ENCODE measurements around the gene KPNA6.

Gene KPNA6

DNA sequence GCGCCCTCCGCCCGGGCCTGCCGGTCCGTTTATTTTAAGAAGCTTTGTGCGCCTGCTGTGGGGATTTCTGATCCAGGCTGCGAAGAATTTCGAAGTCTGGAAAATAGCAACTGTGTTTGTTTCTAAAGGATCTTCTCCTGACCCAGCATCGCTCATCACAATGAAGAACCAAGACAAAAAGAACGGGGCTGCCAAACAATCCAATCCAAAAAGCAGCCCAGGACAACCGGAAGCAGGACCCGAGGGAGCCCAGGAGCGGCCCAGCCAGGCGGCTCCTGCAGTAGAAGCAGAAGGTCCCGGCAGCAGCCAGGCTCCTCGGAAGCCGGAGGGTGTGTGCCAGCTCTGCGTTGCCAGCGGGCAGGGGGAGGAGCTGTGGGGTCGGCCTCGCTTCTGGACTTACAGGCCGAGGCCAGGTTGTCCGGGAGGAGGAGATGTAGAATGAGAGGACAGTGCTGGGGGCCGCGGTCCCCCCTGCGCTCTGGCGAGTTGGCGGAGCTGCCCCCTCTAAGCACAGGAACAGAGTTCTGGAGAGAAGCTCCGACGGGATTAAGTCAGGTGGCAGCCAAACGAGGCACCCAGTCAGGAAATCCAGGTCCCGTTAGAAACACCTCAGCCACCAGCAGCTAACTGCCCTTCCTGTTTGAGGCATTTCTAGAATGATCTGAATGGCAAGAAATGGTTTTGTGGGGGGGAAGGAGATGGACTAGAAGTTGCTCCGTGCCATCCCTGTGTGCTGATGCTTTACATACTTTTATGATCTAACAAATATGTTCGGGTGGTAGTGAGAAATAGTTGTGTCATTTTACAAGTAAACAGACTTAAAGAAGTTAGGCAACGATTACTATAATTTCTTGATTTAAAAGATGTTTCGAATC is 72.6 kb downstream of the KPNA6 start:
- H3K4me1 ChIP-seq (ENCODE audit: low read length) = peaks cover 18% of the 10 kb centered on the region
- H3K27ac ChIP-seq (ENCODE audit: low read length) = peak overlapping the region; percentile 76
- H3K9ac ChIP-seq (ENCODE audit: low read length) = peak overlapping the region; percentile 96
- H3K4me3 ChIP-seq (ENCODE audit: low read length) = peak overlapping the region; percentile 94
- H4K20me1 ChIP-seq (ENCODE audit: insufficient read depth, low read length) = no peaks in the 10 kb centered on the region; the same call in 1 of the 2 replicates
- H3K36me3 ChIP-seq (replicated peaks; ENCODE audit: low read depth, low read length) = peaks cover 30% of the 10 kb centered on the region
- peaks cover 52% of the 10 kb centered on the region for H3K79me2 ChIP-seq (ENCODE audit: low read length)
- peak overlapping the region; percentile 94 for H3K4me2 ChIP-seq (ENCODE audit: low read length)
- H3K9me3 ChIP-seq (ENCODE audit: insufficient read depth, low read length) = no peaks in the 10 kb centered on the region
- no peaks in the 10 kb centered on the region for H3K27me3 ChIP-seq (ENCODE audit: low read depth, low read length)
- TF ChIP-seq, protein P1, sequence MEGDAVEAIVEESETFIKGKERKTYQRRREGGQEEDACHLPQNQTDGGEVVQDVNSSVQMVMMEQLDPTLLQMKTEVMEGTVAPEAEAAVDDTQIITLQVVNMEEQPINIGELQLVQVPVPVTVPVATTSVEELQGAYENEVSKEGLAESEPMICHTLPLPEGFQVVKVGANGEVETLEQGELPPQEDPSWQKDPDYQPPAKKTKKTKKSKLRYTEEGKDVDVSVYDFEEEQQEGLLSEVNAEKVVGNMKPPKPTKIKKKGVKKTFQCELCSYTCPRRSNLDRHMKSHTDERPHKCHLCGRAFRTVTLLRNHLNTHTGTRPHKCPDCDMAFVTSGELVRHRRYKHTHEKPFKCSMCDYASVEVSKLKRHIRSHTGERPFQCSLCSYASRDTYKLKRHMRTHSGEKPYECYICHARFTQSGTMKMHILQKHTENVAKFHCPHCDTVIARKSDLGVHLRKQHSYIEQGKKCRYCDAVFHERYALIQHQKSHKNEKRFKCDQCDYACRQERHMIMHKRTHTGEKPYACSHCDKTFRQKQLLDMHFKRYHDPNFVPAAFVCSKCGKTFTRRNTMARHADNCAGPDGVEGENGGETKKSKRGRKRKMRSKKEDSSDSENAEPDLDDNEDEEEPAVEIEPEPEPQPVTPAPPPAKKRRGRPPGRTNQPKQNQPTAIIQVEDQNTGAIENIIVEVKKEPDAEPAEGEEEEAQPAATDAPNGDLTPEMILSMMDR (IDR thresholded peaks at IDR 0.05; ENCODE audit: low read depth, low read length) = no peak
- TF ChIP-seq EZH2phosphoT487 (IDR thresholded peaks at IDR 0.05; ENCODE audit: low read depth) = no peak
- no peak overlapping the region for H2AFZ ChIP-seq (ENCODE audit: low read depth, low read length)

GRCh38 chr1:32181065-32181464 is 73.2 kb downstream of the KPNA6 start:
- H3K27ac ChIP-seq (ENCODE audit: low read length) = peak overlapping the region; percentile 76; the same call in 1 of the 2 replicates
- H3K4me2 ChIP-seq (ENCODE audit: low read length) = peak overlapping the region; percentile 94
- TF ChIP-seq EZH2phosphoT487 (IDR thresholded peaks at IDR 0.05; ENCODE audit: low read depth) = no peak
- TF ChIP-seq, protein P1 (IDR thresholded peaks at IDR 0.05; ENCODE audit: low read depth, low read length) = no peak
- peaks cover 31% of the 10 kb centered on the region for H3K36me3 ChIP-seq (replicated peaks; ENCODE audit: low read depth, low read length)
- peaks cover 18% of the 10 kb centered on the region for H3K4me1 ChIP-seq (ENCODE audit: low read length)
- H3K9me3 ChIP-seq (ENCODE audit: insufficient read depth, low read length) = no peaks in the 10 kb centered on the region
- peaks cover 57% of the 10 kb centered on the region for H3K79me2 ChIP-seq (ENCODE audit: low read length)
- peaks cover 1% of the 10 kb centered on the region; the same call in 1 of the 2 replicates for H4K20me1 ChIP-seq (ENCODE audit: insufficient read depth, low read length)
- H2AFZ ChIP-seq (ENCODE audit: low read depth, low read length) = no peak overlapping the region
- H3K27me3 ChIP-seq (ENCODE audit: low read depth, low read length) = no peaks in the 10 kb centered on the region
- H3K4me3 ChIP-seq (ENCODE audit: low read length) = peak overlapping the region; percentile 94
- H3K9ac ChIP-seq (ENCODE audit: low read length) = peak overlapping the region; percentile 96

GRCh38 chr1:32181563-32181962 is 73.7 kb downstream of the KPNA6 start:
- Histone ChIP-seq H2AFZ (ENCODE audit: low read depth, low read length) (no peak overlapping the region), H3K79me2 (ENCODE audit: low read length) (peaks cover 62% of the 10 kb centered on the region), H3K9me3 (ENCODE audit: insufficient read depth, low read length) (no peaks in the 10 kb centered on the region), H3K4me3 (ENCODE audit: low read length) (no peak overlapping the region), H3K27me3 (ENCODE audit: low read depth, low read length) (no peaks in the 10 kb centered on the region), H3K36me3 (replicated peaks; ENCODE audit: low read depth, low read length) (peaks cover 36% of the 10 kb centered on the region), H3K4me1 (ENCODE audit: low read length) (peaks cover 18% of the 10 kb centered on the region), H3K27ac (ENCODE audit: low read length) (no peak overlapping the region), H3K9ac (ENCODE audit: low read length) (no peak overlapping the region), H3K4me2 (ENCODE audit: low read length) (no peak overlapping the region), H4K20me1 (ENCODE audit: insufficient read depth, low read length) (peaks cover 2% of the 10 kb centered on the region; the same call in 1 of the 2 replicates)
- no peak for TF ChIP-seq EZH2phosphoT487 (IDR thresholded peaks at IDR 0.05; ENCODE audit: low read depth)
- TF ChIP-seq, protein P1 (IDR thresholded peaks at IDR 0.05; ENCODE audit: low read depth, low read length) = no peak

DNA sequence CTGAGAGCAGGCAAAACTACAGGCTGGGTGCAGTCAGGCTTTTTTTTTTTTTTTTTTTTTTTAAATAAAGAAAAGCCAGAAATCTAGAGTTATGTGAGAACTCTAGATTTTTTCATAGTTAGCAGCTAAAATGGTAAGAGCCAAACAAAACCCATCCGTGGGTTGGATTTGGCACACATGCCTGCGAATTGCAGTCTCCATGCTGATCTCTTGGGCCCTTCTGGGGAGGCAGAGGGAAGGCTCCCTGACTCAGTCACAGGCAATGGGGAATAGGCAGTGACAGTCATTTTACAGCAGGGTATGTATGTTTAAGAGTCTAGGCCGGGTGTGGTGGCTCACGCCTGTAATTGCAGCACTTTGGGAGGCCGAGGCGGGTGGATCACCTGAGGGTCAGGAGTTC is 74.2 kb downstream of the KPNA6 start:
- H3K79me2 ChIP-seq (ENCODE audit: low read length) = peaks cover 66% of the 10 kb centered on the region
- H3K4me2 ChIP-seq (ENCODE audit: low read length) = no peak overlapping the region
- no peak overlapping the region for H3K9ac ChIP-seq (ENCODE audit: low read length)
- peaks cover 18% of the 10 kb centered on the region for H3K4me1 ChIP-seq (ENCODE audit: low read length)
- no peak overlapping the region for H2AFZ ChIP-seq (ENCODE audit: low read depth, low read length)
- peaks cover 38% of the 10 kb centered on the region for H3K36me3 ChIP-seq (replicated peaks; ENCODE audit: low read depth, low read length)
- no peak overlapping the region for H3K27ac ChIP-seq (ENCODE audit: low read length)
- no peak for TF ChIP-seq EZH2phosphoT487 (IDR thresholded peaks at IDR 0.05; ENCODE audit: low read depth)
- TF ChIP-seq, protein P1 (IDR thresholded peaks at IDR 0.05; ENCODE audit: low read depth, low read length) = no peak
- no peaks in the 10 kb centered on the region for H3K9me3 ChIP-seq (ENCODE audit: insufficient read depth, low read length)
- H3K27me3 ChIP-seq (ENCODE audit: low read depth, low read length) = no peaks in the 10 kb centered on the region
- no peak overlapping the region for H3K4me3 ChIP-seq (ENCODE audit: low read length)
- H4K20me1 ChIP-seq (ENCODE audit: insufficient read depth, low read length) = peaks cover 2% of the 10 kb centered on the region; the same call in 1 of the 2 replicates

Measured in OCI-LY3 (cell line).